GM12878 (cell line): Measurements from ENCODE around the gene GMPPB.

Source experiments
- ESRRA ChIP-seq: IDR thresholded peaks from 2 replicates; pipeline ENCODE4 v1.6.1; 2012; ENCODE audit warnings: mild to moderate bottlenecking, low read length, improper control_type of control experiment
- FOS ChIP-seq: IDR thresholded peaks from 3 replicates; pipeline ENCODE4 v1.6.1; 2011; ENCODE audit warnings: borderline replicate concordance; ENCODE audit not compliant: insufficient read length; ENCODE audit errors: extremely low read depth
- GABPA ChIP-seq: IDR thresholded peaks from 2 replicates; pipeline ENCODE4 v1.6.1; 2014; ENCODE audit warnings: antibody characterized with exemption, low read depth, mild to moderate bottlenecking, inconsistent platforms
- KAT2A ChIP-seq: conservative IDR thresholded peaks from 2 replicates; pipeline ENCODE4 v1.6.1; 2011; ENCODE audit warnings: low read depth, low read length; ENCODE audit not compliant: control insufficient read depth
- NBN ChIP-seq: fragments of 450-650 bp; IDR thresholded peaks from 2 replicates; pipeline ENCODE4 v1.6.1; 2016
- POLR2A ChIP-seq: IDR thresholded peaks from 2 replicates; pipeline ENCODE4 v1.6.1; 2011; ENCODE audit warnings: low read depth, mild to moderate bottlenecking, low read length
- STAT3 ChIP-seq: IDR thresholded peaks from 2 replicates; pipeline ENCODE4 v1.6.1; 2011; ENCODE audit warnings: low read depth, low read length, improper control_type of control experiment
- TF ChIP-seq, protein P1 (sequence below), 3 experiments: IDR thresholded peaks in 2 of 3; conservative IDR thresholded peaks in 1 of 3; 2 replicates each; pipeline ENCODE4 v1.5.1; 2011; ENCODE audit warnings: low read depth in 3 of 3, low read length in 3 of 3, mild to moderate bottlenecking in 3 of 3, control low read depth in 2 of 3, moderate library complexity in 2 of 3, inconsistent platforms in 1 of 3, mixed read lengths in 1 of 3; ENCODE audit not compliant: control insufficient read depth in 2 of 3, insufficient read depth in 1 of 3; ENCODE audit errors: extremely low read depth in 1 of 3
- TF ChIP-seq, protein P2 (sequence below): fragments of 450-650 bp; IDR thresholded peaks from 2 replicates; pipeline ENCODE4 v1.6.1; 2018; ENCODE audit warnings: mild to moderate bottlenecking, low read depth, moderate library complexity; ENCODE audit not compliant: partially characterized antibody

DNA sequence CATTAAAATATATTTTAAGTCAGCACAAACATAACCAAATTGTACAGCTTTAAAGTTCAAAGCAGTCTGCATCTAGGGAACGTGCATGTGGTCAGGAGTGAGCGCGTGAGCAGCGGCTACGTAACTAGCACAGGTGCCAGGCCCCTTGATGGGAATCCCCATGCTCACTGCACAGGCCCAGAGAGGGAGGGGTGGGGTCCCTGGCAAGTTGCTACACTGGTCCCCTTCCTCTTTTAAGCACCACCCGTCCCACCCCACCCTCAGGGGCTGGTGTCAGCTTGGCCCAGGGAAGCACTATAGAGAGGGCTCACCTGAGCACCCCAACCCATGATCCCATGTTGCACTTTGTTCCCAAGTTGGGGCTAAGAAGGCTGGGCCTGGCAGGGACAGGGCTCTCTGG lies 835 bp upstream of the GMPPB start:
- TF ChIP-seq STAT3 (no peak), POLR2A (no peak), KAT2A (no peak), GABPA (no peak), FOS (no peak), NBN (no peak), ESRRA (no peak)
- TF ChIP-seq, protein P1, sequence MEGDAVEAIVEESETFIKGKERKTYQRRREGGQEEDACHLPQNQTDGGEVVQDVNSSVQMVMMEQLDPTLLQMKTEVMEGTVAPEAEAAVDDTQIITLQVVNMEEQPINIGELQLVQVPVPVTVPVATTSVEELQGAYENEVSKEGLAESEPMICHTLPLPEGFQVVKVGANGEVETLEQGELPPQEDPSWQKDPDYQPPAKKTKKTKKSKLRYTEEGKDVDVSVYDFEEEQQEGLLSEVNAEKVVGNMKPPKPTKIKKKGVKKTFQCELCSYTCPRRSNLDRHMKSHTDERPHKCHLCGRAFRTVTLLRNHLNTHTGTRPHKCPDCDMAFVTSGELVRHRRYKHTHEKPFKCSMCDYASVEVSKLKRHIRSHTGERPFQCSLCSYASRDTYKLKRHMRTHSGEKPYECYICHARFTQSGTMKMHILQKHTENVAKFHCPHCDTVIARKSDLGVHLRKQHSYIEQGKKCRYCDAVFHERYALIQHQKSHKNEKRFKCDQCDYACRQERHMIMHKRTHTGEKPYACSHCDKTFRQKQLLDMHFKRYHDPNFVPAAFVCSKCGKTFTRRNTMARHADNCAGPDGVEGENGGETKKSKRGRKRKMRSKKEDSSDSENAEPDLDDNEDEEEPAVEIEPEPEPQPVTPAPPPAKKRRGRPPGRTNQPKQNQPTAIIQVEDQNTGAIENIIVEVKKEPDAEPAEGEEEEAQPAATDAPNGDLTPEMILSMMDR (IDR thresholded peaks at IDR 0.05 in 2 of 3, conservative IDR thresholded peaks at IDR 0.05 in 1 of 3; ENCODE audit: control insufficient read depth in 2 of 3, extremely low read depth in 1 of 3, insufficient read depth in 1 of 3, low read depth in 3 of 3, low read length in 3 of 3), result no peak
- TF ChIP-seq, protein P2, sequence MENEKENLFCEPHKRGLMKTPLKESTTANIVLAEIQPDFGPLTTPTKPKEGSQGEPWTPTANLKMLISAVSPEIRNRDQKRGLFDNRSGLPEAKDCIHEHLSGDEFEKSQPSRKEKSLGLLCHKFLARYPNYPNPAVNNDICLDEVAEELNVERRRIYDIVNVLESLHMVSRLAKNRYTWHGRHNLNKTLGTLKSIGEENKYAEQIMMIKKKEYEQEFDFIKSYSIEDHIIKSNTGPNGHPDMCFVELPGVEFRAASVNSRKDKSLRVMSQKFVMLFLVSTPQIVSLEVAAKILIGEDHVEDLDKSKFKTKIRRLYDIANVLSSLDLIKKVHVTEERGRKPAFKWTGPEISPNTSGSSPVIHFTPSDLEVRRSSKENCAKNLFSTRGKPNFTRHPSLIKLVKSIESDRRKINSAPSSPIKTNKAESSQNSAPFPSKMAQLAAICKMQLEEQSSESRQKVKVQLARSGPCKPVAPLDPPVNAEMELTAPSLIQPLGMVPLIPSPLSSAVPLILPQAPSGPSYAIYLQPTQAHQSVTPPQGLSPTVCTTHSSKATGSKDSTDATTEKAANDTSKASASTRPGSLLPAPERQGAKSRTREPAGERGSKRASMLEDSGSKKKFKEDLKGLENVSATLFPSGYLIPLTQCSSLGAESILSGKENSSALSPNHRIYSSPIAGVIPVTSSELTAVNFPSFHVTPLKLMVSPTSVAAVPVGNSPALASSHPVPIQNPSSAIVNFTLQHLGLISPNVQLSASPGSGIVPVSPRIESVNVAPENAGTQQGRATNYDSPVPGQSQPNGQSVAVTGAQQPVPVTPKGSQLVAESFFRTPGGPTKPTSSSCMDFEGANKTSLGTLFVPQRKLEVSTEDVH, result no peak
